Mesenteric fat pad (tissue), 1 donor: Measurements from ENCODE around the gene EXOSC3. TPM values are rescaled to one million over a fixed set of nuclear protein-coding genes. Genes with fewer than 3 reads are reported as not detected.
"Not testable (repeated sequence)": the region's sequence is repeated elsewhere in the genome, so short reads cannot be mapped to it uniquely, and the experiment has no call there.

ENCODE experiments used
- DNase-seq: peaks from one replicate; pipeline ENCODE4 v3.0.0-alpha.2; 2020; ENCODE audit warnings: low spot score
- total RNA-seq: library from RNA; stranded (reverse); fragmentation: NEBNext Ultra II Directional; extraction: Animal tissue kit (Norgen Biotek cat#: 25700); gene quantifications from one replicate; pipeline ENCODE4 v1.2.1, GENCODE V29; 2021
- donor health status: DM: yes; HTN: yes; CAD: no.

Gene EXOSC3
- total RNA-seq, 1 donor from 2014 or later: 33.2 TPM

GRCh38 chr9:37776328-37776727 is 8.5 kb downstream of the EXOSC3 start:
- no peak for DNase-seq

- no peak for DNase-seq
Observed at GRCh38 chr9:37775216-37775919, 9.5 kb downstream of the EXOSC3 start.

- no peak for DNase-seq
Observed at GRCh38 chr9:37769995-37770394, 14.9 kb downstream of the EXOSC3 start.

GRCh38 chr9:37769306-37769705 is 15.6 kb downstream of the EXOSC3 start:
- no peak for DNase-seq

- DNase-seq: not testable (repeated sequence)
Observed at GRCh38 chr9:37765263-37765662, 19.6 kb downstream of the EXOSC3 start.

- no peak for DNase-seq
Observed at GRCh38 chr9:37761511-37761910, 23.4 kb downstream of the EXOSC3 start.

GRCh38 chr9:37760416-37761161 is 24.3 kb downstream of the EXOSC3 start:
- no peak for DNase-seq

GRCh38 chr9:37758747-37759146 is 26.1 kb downstream of the EXOSC3 start:
- no peak for DNase-seq

GRCh38 chr9:37753489-37754190 is 31.2 kb downstream of the EXOSC3 start, which contains the start of gene TRMT10B:
Gene TRMT10B (plus strand): TSS chr9:37753805. CDS start chr9:37761932, 8,127 bp downstream.
- DNase-seq: no peak

GRCh38 chr9:37752642-37753488 is 32.0 kb downstream of the EXOSC3 start:
- DNase-seq: no peak

- DNase-seq: not testable (repeated sequence)
Observed at GRCh38 chr9:37752112-37752511, 32.8 kb downstream of the EXOSC3 start.

- DNase-seq: not testable (repeated sequence)
Observed at GRCh38 chr9:37751704-37752103, 33.2 kb downstream of the EXOSC3 start.

GRCh38 chr9:37751186-37751585 is 33.7 kb downstream of the EXOSC3 start:
- DNase-seq: no peak

GRCh38 chr9:37749129-37749528 is 35.7 kb downstream of the EXOSC3 start:
- DNase-seq: no peak

GRCh38 chr9:37747271-37747753 is 37.6 kb downstream of the EXOSC3 start:
- no peak for DNase-seq

GRCh38 chr9:37746448-37747270 is 38.2 kb downstream of the EXOSC3 start:
- no peak for DNase-seq

- DNase-seq: no peak
Observed at GRCh38 chr9:37745970-37746369, 38.9 kb downstream of the EXOSC3 start.

GRCh38 chr9:37740631-37741328 is 44.1 kb downstream of the EXOSC3 start:
- DNase-seq: no peak

- DNase-seq: no peak
Observed at GRCh38 chr9:37740128-37740527, 44.7 kb downstream of the EXOSC3 start.
